HG02870 (cell line): ENCODE data around the gene NR1H3.

Experiments used
- ATAC-seq: cut with Tn5 transposase; IDR thresholded peaks from one replicate; pipeline ENCODE4 v1.9.1; 2021; ENCODE audit warnings: mild to moderate bottlenecking, moderate library complexity; ENCODE audit not compliant: unreplicated experiment

The NR1H3 gene

GRCh38 chr11:47269002-47269828 lies 11.4 kb downstream of the NR1H3 start:
- peak; percentile 41 for ATAC-seq

DNA sequence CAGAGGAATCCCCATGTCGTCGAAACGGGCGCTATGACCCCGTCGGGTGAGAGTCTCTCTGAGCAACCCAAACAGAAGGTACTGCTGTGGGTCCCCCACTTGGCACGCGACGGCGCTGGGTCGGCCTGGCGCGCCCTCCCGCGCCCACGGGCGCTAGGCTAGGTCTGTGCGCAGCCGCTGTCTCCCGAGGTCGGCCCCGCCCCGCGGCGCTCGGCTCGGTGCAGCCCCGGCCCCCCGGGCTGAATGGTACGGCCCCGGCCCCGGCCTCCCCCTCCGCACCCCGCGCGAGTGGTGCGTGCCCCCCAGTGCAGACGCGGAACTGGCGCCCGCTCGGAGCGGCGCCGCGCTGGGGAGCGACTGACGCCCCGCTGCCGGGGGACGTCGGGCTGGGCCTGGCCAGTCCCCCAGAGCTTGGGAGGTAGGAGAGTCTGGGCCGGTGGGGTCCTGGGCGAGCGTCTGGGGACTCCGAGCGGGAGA lies 12.1 kb downstream of the NR1H3 start, which contains the start of gene MADD:
MADD (plus strand) TSS at position 305 of the 477 bp plus-strand sequence.
- peak; percentile 62 for ATAC-seq

GRCh38 chr11:47270331-47271271 lies 12.8 kb downstream of the NR1H3 start:
- ATAC-seq = no peak

- ATAC-seq = no peak
Observed at GRCh38 chr11:47271328-47271727, 13.5 kb downstream of the NR1H3 start.

GRCh38 chr11:47271961-47272661 lies 14.3 kb downstream of the NR1H3 start:
- no peak for ATAC-seq

DNA sequence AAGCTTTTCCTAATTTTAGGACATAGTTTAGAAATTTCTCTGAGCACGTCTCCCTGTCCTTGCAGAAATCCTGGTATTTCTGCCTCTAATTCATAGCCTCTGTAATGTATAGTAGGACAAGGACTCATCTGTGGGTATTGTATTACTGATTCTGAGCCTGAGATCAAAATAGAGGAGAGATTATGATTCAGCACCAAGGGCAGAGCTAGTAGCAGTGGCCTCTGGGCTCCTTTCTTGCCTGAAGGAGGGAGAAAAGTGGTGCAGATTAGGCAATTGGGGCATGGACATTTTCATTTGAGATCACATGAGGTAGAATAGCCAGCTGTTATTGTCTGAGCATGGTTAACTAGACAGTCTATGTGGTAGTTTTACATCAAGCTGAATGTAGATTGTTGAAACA lies 14.9 kb downstream of the NR1H3 start:
- ATAC-seq = no peak

DNA sequence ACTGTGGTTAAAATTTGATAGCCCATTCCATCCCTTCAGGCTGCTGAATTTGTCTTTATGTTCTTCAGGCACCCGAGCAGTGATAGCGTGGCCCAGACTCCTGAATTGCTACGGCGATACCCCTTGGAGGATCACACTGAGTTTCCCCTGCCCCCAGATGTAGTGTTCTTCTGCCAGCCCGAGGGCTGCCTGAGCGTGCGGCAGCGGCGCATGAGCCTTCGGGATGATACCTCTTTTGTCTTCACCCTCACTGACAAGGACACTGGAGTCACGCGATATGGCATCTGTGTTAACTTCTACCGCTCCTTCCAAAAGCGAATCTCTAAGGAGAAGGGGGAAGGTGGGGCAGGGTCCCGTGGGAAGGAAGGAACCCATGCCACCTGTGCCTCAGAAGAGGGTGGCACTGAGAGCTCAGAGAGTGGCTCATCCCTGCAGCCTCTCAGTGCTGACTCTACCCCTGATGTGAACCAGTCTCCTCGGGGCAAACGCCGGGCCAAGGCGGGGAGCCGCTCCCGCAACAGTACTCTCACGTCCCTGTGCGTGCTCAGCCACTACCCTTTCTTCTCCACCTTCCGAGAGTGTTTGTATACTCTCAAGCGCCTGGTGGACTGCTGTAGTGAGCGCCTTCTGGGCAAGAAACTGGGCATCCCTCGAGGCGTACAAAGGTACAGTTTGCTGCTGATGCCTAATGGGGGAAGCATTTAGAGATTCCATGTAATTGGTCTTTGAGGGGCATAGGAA lies 16.9 kb downstream of the NR1H3 start:
- ATAC-seq = no peak

GRCh38 chr11:47276923-47277322 lies 19.1 kb downstream of the NR1H3 start:
- no peak for ATAC-seq

GRCh38 chr11:47278058-47278457 lies 20.3 kb downstream of the NR1H3 start:
- no peak for ATAC-seq

DNA sequence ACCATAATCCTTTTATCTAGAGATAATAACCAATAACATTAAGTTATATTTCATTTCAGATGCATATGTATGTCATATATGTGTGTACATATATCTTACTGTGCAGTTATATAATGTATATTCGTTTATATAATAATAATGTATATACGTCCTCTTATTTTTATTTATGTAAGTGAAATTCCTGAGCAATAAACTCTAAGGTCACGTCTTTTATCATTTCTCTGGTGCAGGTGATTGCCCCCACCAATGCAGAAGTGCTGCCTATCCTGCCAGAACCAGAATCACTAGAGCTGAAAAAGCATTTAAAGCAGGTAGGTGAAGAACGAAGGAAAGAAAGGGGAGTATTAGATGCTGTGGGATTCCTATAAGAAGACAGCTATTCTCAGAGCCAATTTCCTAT lies 21.0 kb downstream of the NR1H3 start:
- no peak for ATAC-seq

DNA sequence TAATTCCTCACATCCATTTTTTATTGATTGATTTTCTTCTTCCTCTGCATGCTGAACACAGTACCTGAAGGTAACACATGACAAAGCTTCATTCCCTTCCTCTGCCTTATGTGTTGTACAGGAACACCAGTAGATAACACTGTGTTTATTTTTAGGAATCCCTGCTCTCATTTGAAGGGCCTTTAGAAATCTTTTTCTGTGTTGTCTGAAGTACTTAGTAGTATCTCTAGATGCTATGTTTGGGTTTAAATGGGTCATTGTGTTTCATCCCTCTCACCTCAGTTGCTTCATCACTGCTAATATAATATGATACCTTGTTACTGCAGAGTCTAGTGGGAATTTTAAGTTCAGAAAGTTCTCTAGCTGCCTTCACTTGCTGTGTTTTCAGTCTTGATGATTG lies 22.3 kb downstream of the NR1H3 start:
- no peak for ATAC-seq

GRCh38 chr11:47280860-47281259 lies 23.1 kb downstream of the NR1H3 start:
- no peak for ATAC-seq

GRCh38 chr11:47282462-47282861 lies 24.7 kb downstream of the NR1H3 start:
- no peak for ATAC-seq

- ATAC-seq = no peak
Observed at GRCh38 chr11:47284151-47284550, 26.4 kb downstream of the NR1H3 start.

GRCh38 chr11:47285969-47286770 lies 28.4 kb downstream of the NR1H3 start:
- no peak for ATAC-seq

- ATAC-seq = no peak
Observed at GRCh38 chr11:47288066-47288465, 30.3 kb downstream of the NR1H3 start.

DNA sequence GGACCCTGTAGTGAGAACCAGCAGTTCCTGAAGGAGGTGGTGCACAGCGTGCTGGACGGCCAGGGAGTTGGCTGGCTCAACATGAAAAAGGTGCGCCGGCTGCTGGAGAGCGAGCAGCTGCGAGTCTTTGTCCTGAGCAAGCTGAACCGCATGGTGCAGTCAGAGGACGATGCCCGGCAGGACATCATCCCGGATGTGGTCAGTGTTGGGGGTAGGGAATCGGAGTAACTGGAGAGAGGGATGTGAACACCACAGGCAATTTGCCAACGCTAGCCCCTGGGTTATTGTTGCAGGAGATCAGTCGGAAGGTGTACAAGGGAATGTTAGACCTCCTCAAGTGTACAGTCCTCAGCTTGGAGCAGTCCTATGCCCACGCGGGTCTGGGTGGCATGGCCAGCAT lies 32.1 kb downstream of the NR1H3 start:
- ATAC-seq = no peak

GRCh38 chr11:47295385-47295784 lies 37.6 kb downstream of the NR1H3 start:
- ATAC-seq = no peak

DNA sequence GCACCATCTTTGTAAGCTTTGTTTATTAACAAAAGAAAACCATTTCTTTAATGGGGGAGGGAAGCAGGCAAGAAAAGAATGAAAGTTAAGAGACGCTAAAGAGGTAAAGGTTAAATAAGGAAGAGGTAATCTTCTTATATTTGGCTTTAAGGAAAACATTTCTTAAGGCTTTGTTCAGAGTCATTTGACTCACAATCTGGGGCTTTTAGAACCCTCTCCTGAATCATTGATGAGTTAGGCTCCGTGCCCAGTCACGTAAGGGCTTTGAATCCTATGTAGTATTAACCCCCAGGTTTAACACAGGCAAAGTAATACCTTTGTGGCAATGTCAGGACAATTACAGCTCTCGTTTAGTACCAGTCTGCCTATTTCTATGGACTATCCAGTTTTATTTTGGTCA lies 38.2 kb downstream of the NR1H3 start:
- no peak for ATAC-seq

GRCh38 chr11:47299078-47299477 lies 41.3 kb downstream of the NR1H3 start:
- no peak for ATAC-seq
